ENCODE measurements around the gene TCIRG1. TPM values are rescaled to one million over a fixed set of nuclear protein-coding genes. Genes with fewer than 3 reads are reported as not detected.
A peak's percentile ranks its signal among the peaks of the same experiment; 100 is the strongest.

TCIRG1 gene
- total RNA-seq, 1 donor from 2014 or later = 23.4 TPM

GRCh38 chr11:68016904-68017817, 21.7 kb upstream of the TCIRG1 start:
- no peak for DNase-seq
- no peaks in the 10 kb centered on the region for H3K9me3 ChIP-seq (replicated peaks)
- H3K4me3 ChIP-seq = no peak overlapping the region
- H3K27ac ChIP-seq (replicated peaks) = no peak overlapping the region
- TF ChIP-seq CTCF (IDR thresholded peaks at IDR 0.05; ENCODE audit: borderline replicate concordance) = no peak
- intact Hi-C loops (cut with micrococcal nuclease) = no loop called here
- no peaks in the 10 kb centered on the region for H3K27me3 ChIP-seq (ENCODE audit: low read depth)
- peaks cover 9% of the 10 kb centered on the region for H3K4me1 ChIP-seq
- H3K36me3 ChIP-seq = no peaks in the 10 kb centered on the region

GRCh38 chr11:68017980-68018729, 20.7 kb upstream of the TCIRG1 start:
- Histone ChIP-seq H3K27ac (replicated peaks) (no peak overlapping the region), H3K4me3 (no peak overlapping the region), H3K27me3 (ENCODE audit: low read depth) (no peaks in the 10 kb centered on the region), H3K9me3 (replicated peaks) (no peaks in the 10 kb centered on the region), H3K4me1 (peaks cover 9% of the 10 kb centered on the region), H3K36me3 (no peaks in the 10 kb centered on the region)
- no peak for TF ChIP-seq CTCF (IDR thresholded peaks at IDR 0.05; ENCODE audit: borderline replicate concordance)
- intact Hi-C loops (cut with micrococcal nuclease) = no loop called here
- DNase-seq = no peak

GRCh38 chr11:68018730-68019190, 20.1 kb upstream of the TCIRG1 start:
- peaks cover 9% of the 10 kb centered on the region for H3K4me1 ChIP-seq
- no peak for TF ChIP-seq CTCF (IDR thresholded peaks at IDR 0.05; ENCODE audit: borderline replicate concordance)
- H3K27me3 ChIP-seq (ENCODE audit: low read depth) = no peaks in the 10 kb centered on the region
- H3K36me3 ChIP-seq = no peaks in the 10 kb centered on the region
- H3K4me3 ChIP-seq = no peak overlapping the region
- H3K27ac ChIP-seq (replicated peaks) = no peak overlapping the region
- intact Hi-C loops (cut with micrococcal nuclease) = no loop called here
- DNase-seq = no peak
- no peaks in the 10 kb centered on the region for H3K9me3 ChIP-seq (replicated peaks)

- DNase-seq = no peak
- no peaks in the 10 kb centered on the region for H3K27me3 ChIP-seq (ENCODE audit: low read depth)
- TF ChIP-seq CTCF (IDR thresholded peaks at IDR 0.05; ENCODE audit: borderline replicate concordance) = no peak
- peaks cover 9% of the 10 kb centered on the region for H3K4me1 ChIP-seq
- peaks cover 4% of the 10 kb centered on the region for H3K9me3 ChIP-seq (replicated peaks)
- intact Hi-C loops (cut with micrococcal nuclease) = no loop called here
- H3K27ac ChIP-seq (replicated peaks) = no peak overlapping the region
- H3K36me3 ChIP-seq = no peaks in the 10 kb centered on the region
- no peak overlapping the region for H3K4me3 ChIP-seq
These were observed 19.3 kb upstream of the TCIRG1 start for GRCh38 chr11:68019486-68019885.

- intact Hi-C loops (cut with micrococcal nuclease) = no loop called here
- peaks cover 9% of the 10 kb centered on the region for H3K4me1 ChIP-seq
These were observed 18.2 kb upstream of the TCIRG1 start for GRCh38 chr11:68020575-68020974.

More at GRCh38 chr11:68020575-68020974, 18.2 kb upstream of the TCIRG1 start:
- H3K27ac ChIP-seq (replicated peaks) = no peak overlapping the region
- H3K27me3 ChIP-seq (ENCODE audit: low read depth) = no peaks in the 10 kb centered on the region
- no peak for DNase-seq
- peak; percentile 35 for TF ChIP-seq CTCF (IDR thresholded peaks at IDR 0.05; ENCODE audit: borderline replicate concordance)
- peaks cover 5% of the 10 kb centered on the region for H3K36me3 ChIP-seq
- H3K4me3 ChIP-seq = no peak overlapping the region
- H3K9me3 ChIP-seq (replicated peaks) = peaks cover 11% of the 10 kb centered on the region

Data from left ventricle myocardium inferior (tissue), 1 donor.